NCI-H446 (cell line): ENCODE results near the gene SIRT4.
"Not testable (repeated sequence)": the region's sequence is repeated elsewhere in the genome, so short reads cannot be mapped to it uniquely, and the experiment has no call there.

Experiments
- DNase-seq, 2 experiments: peaks; one replicate each; lab custom pipeline; 2025; lab: John Stamatoyannopoulos, UW

The SIRT4 gene

GRCh38 chr12:120301962-120302815 is at the start of gene SIRT4:
TSS of gene SIRT4 (plus strand) at chr12:120302321. CDS start at chr12:120303562, 1,241 bp downstream.
- peak; percentile 89 to 93 for DNase-seq

DNA sequence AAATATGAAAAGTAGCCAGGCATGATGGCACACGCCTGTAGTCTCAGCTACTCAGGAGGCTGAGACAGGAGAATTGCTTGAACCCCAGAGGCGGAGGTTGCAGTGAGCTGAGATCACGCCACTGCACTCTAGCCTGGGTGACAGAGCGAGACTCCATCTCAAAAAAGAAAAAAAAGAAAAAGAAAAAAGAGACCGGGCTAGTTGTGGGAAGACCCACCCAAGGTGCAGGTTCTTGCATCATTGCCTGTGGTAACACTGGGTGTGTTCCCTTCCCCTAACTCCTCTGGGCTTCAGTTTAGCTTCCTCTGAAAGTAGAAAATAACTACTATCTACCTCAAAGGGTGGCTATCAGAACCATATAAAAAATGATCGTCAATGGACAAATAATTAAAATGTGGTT is 48.8 kb upstream of the SIRT4 start:
- not testable (repeated sequence) for DNase-seq

- no peak for DNase-seq
These were observed 47.3 kb upstream of the SIRT4 start for GRCh38 chr12:120254809-120255208.

GRCh38 chr12:120257041-120257821 is 44.9 kb upstream of the SIRT4 start:
- peak; percentile 61 to 84 for DNase-seq

DNA sequence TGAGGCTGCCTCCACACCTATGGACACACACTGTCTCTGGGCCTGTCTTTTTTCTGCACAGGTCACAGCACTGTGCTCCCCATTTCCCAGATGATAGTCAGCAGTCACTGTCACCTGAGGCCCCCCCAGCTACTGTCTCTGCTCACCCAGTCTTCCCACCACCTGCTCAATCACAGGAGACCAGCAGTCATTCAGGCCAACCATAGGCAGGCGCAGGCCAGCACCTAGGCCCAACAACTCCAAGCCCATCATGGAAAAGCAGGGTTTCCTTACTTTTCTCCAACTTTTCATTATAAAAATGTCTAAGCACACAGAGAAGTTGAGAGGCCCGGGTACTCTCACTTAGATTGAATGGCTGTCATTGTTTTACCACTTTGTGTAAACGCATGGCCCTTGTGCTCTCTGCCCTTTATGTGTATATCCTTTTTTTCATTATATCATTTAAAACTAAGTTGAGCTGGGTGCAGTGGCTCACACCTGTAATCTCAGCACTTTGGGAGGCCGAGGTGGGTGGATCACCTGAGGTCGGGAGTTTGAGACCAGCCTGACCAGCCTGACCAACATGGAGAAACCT is 43.7 kb upstream of the SIRT4 start:
- DNase-seq: no peak

DNA sequence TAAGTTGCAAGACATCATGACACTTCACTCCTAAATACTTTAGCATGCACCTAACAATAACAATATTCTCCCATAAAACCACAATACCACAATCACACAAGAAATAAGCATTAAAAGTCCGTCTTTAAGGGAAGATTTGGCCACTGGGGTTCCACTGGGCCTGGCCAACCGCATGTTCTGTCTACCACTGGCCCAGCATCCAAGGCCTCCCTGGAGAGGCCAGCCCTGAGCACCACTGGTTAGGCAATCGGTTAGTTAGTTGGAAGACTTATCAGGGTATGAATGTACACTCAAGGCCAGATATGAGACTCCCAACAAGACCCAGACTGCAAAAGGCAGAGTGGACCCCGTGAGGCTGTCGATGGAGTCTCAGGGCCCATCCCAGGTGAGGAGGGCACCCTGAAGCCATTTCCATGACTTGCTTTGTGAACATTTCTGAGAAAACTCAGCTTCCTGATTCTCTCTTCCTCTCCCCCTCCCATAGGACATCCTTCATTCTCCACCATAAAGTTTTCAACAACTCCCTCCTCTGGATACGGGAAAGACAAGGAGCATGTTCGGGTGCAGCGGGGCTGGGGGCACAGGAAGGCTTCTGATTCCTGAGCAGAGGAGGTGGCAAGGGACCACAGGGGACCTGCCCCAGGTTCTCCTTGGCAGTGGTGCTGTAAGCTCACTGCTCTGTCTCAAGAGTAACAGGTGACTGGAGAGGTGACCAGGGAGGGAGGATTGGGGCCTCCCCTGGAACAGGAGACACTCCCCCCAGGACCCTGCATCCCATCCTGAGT is 42.5 kb upstream of the SIRT4 start:
- no peak for DNase-seq

DNA sequence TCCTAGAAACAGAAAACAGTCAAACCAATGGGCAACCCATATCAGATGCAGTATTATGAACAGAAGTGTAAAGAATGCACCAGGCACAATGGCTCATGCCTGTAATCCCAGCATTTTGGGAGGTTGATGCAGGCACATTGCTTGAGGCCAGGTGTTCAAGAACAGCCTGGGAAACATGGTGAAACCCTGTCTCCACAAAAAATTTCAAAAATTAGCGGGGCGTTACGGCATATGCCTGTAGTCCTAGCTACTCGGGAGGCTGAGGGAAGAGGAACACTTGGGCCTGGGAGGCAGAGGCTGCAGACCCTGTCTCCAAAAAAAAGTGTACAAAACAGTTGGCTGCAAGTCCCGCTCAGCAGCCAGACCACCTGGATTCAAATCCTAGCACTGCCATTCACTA is 41.5 kb upstream of the SIRT4 start:
- no peak for DNase-seq

- DNase-seq: no peak
These were observed 39.9 kb upstream of the SIRT4 start for GRCh38 chr12:120261951-120262851.

- DNase-seq: no peak
These were observed 39.0 kb upstream of the SIRT4 start for GRCh38 chr12:120262852-120263747.

GRCh38 chr12:120263748-120264085 is 38.4 kb upstream of the SIRT4 start:
- no peak for DNase-seq

DNA sequence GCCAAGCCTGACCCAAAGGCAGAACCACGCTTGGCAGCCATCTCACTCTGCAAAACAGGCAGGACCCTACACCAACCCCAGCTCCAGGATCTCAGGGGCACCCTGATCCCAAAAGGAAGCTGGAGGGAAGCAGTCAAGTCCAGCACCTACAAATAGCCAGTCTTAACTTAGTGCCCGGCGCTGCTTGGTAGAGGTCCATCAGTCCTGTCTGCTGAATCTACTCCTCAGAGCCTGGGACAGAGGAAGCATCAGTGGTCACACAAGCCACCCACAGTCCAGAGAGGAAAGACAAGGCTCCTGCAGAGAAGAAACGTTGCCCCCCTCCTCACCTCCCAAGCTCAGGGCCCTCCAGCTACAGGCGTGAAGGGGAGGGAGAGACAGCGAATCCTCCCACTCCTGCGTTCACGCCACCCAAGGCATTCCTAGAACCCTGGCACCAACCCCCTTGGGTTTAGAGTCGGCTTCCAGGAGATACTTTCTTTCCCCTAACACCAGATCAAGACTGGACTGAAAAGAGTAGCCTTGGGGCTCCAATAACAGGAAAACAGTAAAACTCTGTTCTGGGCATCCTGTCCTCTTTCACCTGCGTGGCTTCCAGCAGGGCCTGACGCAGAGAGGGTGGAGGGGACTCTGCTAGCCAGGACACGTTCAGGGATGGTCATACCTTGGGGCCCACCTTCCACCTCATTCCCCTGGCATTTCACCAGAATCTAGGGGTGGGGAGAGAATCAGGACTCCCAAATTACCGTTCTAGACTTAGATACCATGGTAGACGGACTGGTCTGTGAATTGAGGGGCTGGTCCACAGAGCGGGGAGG is 37.8 kb upstream of the SIRT4 start:
- DNase-seq: no peak

DNA sequence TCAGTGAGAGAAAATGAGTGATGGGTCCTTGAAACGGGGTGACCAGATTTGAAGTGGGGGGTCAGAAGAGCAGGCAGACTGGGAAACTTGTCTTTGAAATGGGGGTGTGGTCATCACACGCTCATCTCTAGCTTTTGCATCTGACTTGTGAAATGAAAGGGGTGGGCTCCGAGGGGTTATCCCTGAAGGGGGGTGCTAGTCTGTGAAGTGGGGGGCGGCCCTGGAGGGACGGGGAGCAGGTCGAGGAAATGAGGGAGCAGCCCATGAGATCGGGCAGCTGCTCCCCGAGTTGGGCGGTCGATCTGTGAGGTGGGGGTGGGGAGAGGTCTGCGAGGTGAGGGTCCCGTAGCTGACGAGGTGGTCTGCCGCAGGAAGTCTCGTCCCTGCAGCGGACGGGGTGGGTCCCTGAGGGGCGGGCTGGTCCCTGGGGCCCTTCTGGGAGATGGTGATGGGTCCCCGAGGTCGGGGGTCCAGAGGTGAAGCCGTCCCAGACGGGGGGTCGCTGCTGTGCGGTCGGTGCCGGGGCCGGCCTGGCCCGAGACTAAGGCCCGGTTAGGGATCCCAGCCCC is 37.1 kb upstream of the SIRT4 start:
- DNase-seq: no peak

GRCh38 chr12:120265473-120266179 is 36.5 kb upstream of the SIRT4 start, which contains the start of gene PXN:
TSS of gene PXN (minus strand) at chr12:120265730. CDS start at chr12:120265629, 101 bp downstream.
- peak; percentile 29 to 82 for DNase-seq

- no peak for DNase-seq
These were observed 35.8 kb upstream of the SIRT4 start for GRCh38 chr12:120266180-120266870.

DNA sequence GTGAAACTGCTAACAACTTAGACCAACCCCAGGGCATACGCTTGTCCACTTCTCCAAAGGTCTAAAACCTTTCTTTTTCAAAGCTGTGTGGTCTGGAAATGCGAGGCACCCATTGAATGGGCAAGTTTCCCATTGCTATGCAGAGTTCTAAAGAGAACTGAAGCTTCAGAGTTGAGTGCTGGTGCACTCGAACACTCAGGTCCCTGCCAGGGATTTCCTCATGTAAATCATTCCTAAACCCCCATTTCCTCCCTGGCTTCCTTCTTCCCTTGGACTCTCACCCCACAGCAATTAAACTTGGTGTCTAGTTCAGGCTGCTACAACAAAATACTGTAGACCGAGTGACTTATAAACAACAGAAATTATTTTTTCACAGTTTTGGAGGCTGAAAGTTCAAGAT is 34.4 kb upstream of the SIRT4 start:
- no peak for DNase-seq

- DNase-seq: no peak
These were observed 25.4 kb upstream of the SIRT4 start for GRCh38 chr12:120276734-120277133.
